Esophagus (tissue), 2 donors: ENCODE measurements around the gene RNF222. TPM values are rescaled to one million over a fixed set of nuclear protein-coding genes. Genes with fewer than 3 reads are reported as not detected.

ENCODE experiments used
- H3K27ac ChIP-seq, 2 donors: one replicate each; pipeline ENCODE4 v1.5.1; 2013; ENCODE audit warnings: low read depth in 2 of 2, mild to moderate bottlenecking in 2 of 2, inconsistent platforms in 1 of 2, low read length in 1 of 2, moderate library complexity in 1 of 2
- H3K27me3 ChIP-seq, 2 donors: one replicate each; pipeline ENCODE4 v1.6.1; 2013; ENCODE audit warnings: low read length in 2 of 2, control low read depth in 1 of 2, mild to moderate bottlenecking in 1 of 2; ENCODE audit not compliant: insufficient read depth in 2 of 2, control insufficient read depth in 1 of 2
- H3K36me3 ChIP-seq, 2 donors: one replicate each; pipeline ENCODE4 v1.6.1; 2013; ENCODE audit warnings: low read length in 1 of 2; ENCODE audit not compliant: control insufficient read depth in 2 of 2, insufficient read depth in 2 of 2
- H3K4me1 ChIP-seq, 2 donors: one replicate each; pipeline ENCODE4 v1.6.1; 2013; ENCODE audit warnings: low read length in 1 of 2; ENCODE audit not compliant: control insufficient read depth in 2 of 2, insufficient read depth in 2 of 2
- H3K4me3 ChIP-seq, 2 donors: one replicate each; pipeline ENCODE4 v1.5.1; 2013; ENCODE audit warnings: low read length in 2 of 2, mild to moderate bottlenecking in 2 of 2, low read depth in 1 of 2, moderate library complexity in 1 of 2
- H3K9me3 ChIP-seq, 2 donors: one replicate each; pipeline ENCODE4 v1.6.1; 2013; ENCODE audit warnings: mild to moderate bottlenecking in 2 of 2, low read depth in 1 of 2, low read length in 1 of 2, moderate library complexity in 1 of 2; ENCODE audit not compliant: control insufficient read depth in 2 of 2, insufficient read depth in 1 of 2
- WGBS, 2 donors: extraction: QIAGEN DNeasy Blood & Tissue Kit; methylation state at CpG; one replicate each; pipeline ENCODE4 v1.1.7; 2013; 5-methylcytosine and 5-hydroxymethylcytosine counted together
- polyA plus RNA-seq, 2 donors: library from polyadenylated mRNA; stranded (reverse); fragments of 200-250 nt; gene quantifications; one replicate each; pipeline ENCODE4 v1.2.3, GENCODE V29; 2013
- donor health status: healthy with polysubstance abuse.
- donor health status: Bipolar disorder and iron deficiency.

Gene RNF222, protein sequence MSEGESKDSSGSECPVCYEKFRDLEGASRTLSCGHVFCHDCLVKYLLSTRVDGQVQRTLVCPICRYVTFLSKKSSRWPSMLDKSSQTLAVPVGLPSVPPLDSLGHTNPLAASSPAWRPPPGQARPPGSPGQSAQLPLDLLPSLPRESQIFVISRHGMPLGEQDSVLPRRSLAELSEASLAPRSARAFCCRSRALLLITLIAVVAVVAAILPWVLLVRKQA
- polyA plus RNA-seq = 10 to 100 TPM; 14.0 to 18.4 TPM

DNA sequence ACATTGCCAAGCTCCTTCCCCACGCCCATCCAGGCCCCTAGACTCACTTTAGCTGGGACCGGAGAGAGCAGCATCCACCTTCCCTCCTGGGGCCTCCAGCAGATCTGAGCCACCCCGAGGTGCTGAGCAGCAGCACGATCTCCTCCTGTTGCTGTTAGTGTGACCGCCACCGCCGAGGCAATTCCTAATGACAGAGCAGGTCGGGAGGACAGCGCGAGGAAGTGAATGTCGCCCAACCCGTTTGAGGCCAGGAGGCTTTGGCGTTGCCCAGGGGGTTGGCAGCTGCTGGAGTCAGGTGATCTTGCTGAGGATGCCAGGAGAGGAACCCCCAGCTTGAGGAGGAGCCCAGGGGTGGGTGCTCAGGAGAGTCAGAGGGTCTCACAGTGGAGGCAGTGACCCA is at the start of gene RNF222:
Gene RNF222, minus strand, starts transcription at position 192 of the 400 bp plus-strand sequence. CDS start 4,366 bp downstream, outside the sequence.
- H3K27ac ChIP-seq = peak within 1 kb of the TSS; percentile 22 to 85
- H3K4me3 ChIP-seq = peak within 1 kb of the TSS; percentile 50 to 60
- H3K27me3 ChIP-seq = no peaks in the 10 kb centered on the region
- 37 to 43% methylated on average over 13 of the region's 13 CpGs for WGBS, 2 donors
- no peaks in the 10 kb centered on the region for H3K9me3 ChIP-seq
- peaks cover 0 to 5% of the 10 kb centered on the region in 2 donors for H3K4me1 ChIP-seq
- H3K36me3 ChIP-seq = no peaks in the 10 kb centered on the region

DNA sequence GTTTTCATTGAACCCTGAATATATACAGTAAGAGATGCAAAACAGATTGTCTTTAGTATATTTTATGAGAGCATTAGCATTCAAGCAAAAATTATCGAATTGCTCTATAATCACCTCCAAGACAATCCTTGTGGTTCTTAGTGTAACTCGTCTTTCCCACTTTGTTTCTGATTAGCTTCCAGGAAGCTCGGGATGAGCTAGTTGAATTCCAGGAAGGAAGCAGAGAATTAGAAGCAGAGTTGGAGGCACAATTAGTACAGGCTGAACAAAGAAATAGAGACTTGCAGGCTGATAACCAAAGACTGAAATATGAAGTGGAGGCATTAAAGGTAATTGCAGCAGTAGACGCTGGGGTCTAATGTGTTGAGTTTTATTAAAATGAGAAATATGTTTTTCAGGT is 47.9 kb upstream of the RNF222 start:
- no peaks in the 10 kb centered on the region for H3K9me3 ChIP-seq
- 77% methylated on average over 4 of the region's 4 CpGs for WGBS, 2 donors
- H3K4me3 ChIP-seq = no peak overlapping the region
- no peaks in the 10 kb centered on the region for H3K27me3 ChIP-seq
- peaks cover 8 to 11% of the 10 kb centered on the region in 2 donors for H3K36me3 ChIP-seq
- no peak overlapping the region for H3K27ac ChIP-seq
- no peaks in the 10 kb centered on the region for H3K4me1 ChIP-seq

DNA sequence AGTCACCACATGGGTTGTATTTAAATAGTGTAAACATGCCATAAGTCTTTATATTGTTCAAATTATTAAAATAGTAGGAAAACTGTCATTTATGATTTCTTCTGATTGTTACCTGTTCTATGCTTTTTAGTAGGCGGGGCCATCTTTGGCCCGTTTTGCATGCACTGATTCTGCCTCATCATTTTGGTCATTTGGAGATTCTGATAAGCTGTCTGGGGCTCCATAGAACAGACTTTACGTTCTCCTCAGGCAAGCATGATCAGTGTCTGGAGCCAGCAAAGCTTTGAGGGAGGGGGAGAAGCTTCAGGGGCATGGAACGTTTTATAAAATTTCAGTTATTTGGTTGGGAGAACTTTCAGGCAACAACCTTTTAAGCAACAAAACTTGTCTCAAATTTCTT is 46.9 kb upstream of the RNF222 start:
- Histone ChIP-seq H3K36me3 (peaks cover 8 to 9% of the 10 kb centered on the region in 2 donors), H3K4me1 (no peaks in the 10 kb centered on the region), H3K27ac (peak overlapping the region in 1 of 2 donors; percentile 3), H3K27me3 (no peaks in the 10 kb centered on the region), H3K9me3 (no peaks in the 10 kb centered on the region), H3K4me3 (no peak overlapping the region)
- WGBS, 2 donors = 77 to 79% methylated on average over 4 of the region's 4 CpGs

GRCh38 chr17:8443756-8444155 is 46.1 kb upstream of the RNF222 start:
- H3K36me3 ChIP-seq = peaks cover 5 to 9% of the 10 kb centered on the region in 2 donors
- H3K27me3 ChIP-seq = no peaks in the 10 kb centered on the region
- H3K27ac ChIP-seq = no peak overlapping the region
- no peak overlapping the region for H3K4me3 ChIP-seq
- no peaks in the 10 kb centered on the region for H3K9me3 ChIP-seq
- H3K4me1 ChIP-seq = no peaks in the 10 kb centered on the region
- 87 to 89% methylated on average over 7 of the region's 7 CpGs for WGBS, 2 donors

- 92 to 94% methylated on average over 2 of the region's 2 CpGs for WGBS, 2 donors
- no peaks in the 10 kb centered on the region for H3K4me1 ChIP-seq
- H3K27me3 ChIP-seq = no peaks in the 10 kb centered on the region
- no peaks in the 10 kb centered on the region for H3K9me3 ChIP-seq
- H3K4me3 ChIP-seq = no peak overlapping the region
- H3K36me3 ChIP-seq = peaks cover 5 to 9% of the 10 kb centered on the region in 2 donors
- no peak overlapping the region for H3K27ac ChIP-seq
Observed at GRCh38 chr17:8442310-8442709, 44.7 kb upstream of the RNF222 start.

- H3K9me3 ChIP-seq = no peaks in the 10 kb centered on the region
- 78 to 84% methylated on average over 2 of the region's 2 CpGs for WGBS, 2 donors
- H3K27ac ChIP-seq = peak overlapping the region in 1 of 2 donors; percentile 22
- no peaks in the 10 kb centered on the region for H3K27me3 ChIP-seq
- no peak overlapping the region for H3K4me3 ChIP-seq
- peaks cover 5 to 6% of the 10 kb centered on the region in 2 donors for H3K36me3 ChIP-seq
- no peaks in the 10 kb centered on the region for H3K4me1 ChIP-seq
Observed at GRCh38 chr17:8441690-8442089, 44.1 kb upstream of the RNF222 start.

DNA sequence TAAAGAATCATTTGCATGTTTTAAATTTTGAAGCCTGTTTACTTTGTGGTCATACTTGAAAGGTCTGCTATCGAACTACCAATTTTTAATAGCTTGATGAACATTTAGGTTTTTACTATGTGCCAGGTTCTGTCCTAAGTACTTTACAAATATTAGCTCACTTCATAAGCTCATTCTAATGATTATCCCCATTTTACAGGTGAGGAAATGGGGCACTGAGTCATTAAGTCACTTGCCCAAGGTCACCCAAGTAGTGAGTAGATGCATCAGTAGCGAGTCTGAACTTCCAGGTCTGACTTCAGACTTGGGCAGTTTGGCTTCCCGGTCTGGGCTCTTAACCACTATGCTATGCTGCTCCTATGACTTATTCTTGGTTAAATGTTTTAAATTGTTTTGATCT is 42.1 kb upstream of the RNF222 start:
- 96% methylated on average over 3 of the region's 3 CpGs for WGBS, 2 donors
- no peak overlapping the region for H3K4me3 ChIP-seq
- H3K36me3 ChIP-seq = peaks cover 5 to 6% of the 10 kb centered on the region in 2 donors
- H3K4me1 ChIP-seq = no peaks in the 10 kb centered on the region
- no peaks in the 10 kb centered on the region for H3K27me3 ChIP-seq
- no peak overlapping the region for H3K27ac ChIP-seq
- no peaks in the 10 kb centered on the region for H3K9me3 ChIP-seq

- Histone ChIP-seq H3K27ac (no peak overlapping the region), H3K36me3 (peaks cover 0 to 3% of the 10 kb centered on the region in 2 donors), H3K9me3 (no peaks in the 10 kb centered on the region), H3K27me3 (no peaks in the 10 kb centered on the region), H3K4me1 (no peaks in the 10 kb centered on the region), H3K4me3 (no peak overlapping the region)
- WGBS, 2 donors = 79 to 89% methylated on average over 5 of the region's 5 CpGs
Observed at GRCh38 chr17:8438441-8438840, 40.8 kb upstream of the RNF222 start.

DNA sequence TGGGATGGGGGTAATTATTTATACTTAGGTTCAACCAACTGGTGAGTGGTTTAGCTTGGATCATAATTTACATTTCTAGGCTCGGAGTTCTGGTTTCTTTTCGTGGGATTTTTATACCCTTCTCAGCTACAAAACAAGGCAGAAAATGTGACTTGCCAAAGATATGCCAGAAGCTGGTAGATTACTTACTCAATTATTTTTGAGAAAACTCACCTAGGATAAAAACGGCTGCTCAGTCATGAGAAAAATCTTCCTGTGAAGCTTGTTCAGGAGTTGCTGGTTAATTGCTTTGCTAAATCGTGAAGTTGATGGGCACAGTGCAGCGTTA is 39.2 kb upstream of the RNF222 start:
- Histone ChIP-seq H3K4me3 (peak overlapping the region; percentile 74 to 79), H3K27ac (peak overlapping the region; percentile 99), H3K4me1 (no peaks in the 10 kb centered on the region), H3K9me3 (no peaks in the 10 kb centered on the region), H3K27me3 (no peaks in the 10 kb centered on the region), H3K36me3 (no peaks in the 10 kb centered on the region)
- WGBS, 2 donors = 8 to 15% methylated on average over 5 of the region's 5 CpGs

- H3K27ac ChIP-seq = peak overlapping the region; percentile 99
- H3K27me3 ChIP-seq = no peaks in the 10 kb centered on the region
- H3K9me3 ChIP-seq = no peaks in the 10 kb centered on the region
- WGBS, 2 donors = 0 to 1% methylated on average over 32 to 43 of the region's 43 CpGs
- no peaks in the 10 kb centered on the region for H3K36me3 ChIP-seq
- H3K4me1 ChIP-seq = no peaks in the 10 kb centered on the region
- peak overlapping the region; percentile 74 to 79 for H3K4me3 ChIP-seq
Observed at GRCh38 chr17:8436169-8436843, 38.7 kb upstream of the RNF222 start.
